GM18858 (cell line): ENCODE measurements around the gene CCDC171.
"Not testable (repeated sequence)": the region's sequence is repeated elsewhere in the genome, so short reads cannot be mapped to it uniquely, and the experiment has no call there.

ENCODE experiments used
- ATAC-seq: cut with Tn5 transposase; IDR thresholded peaks from one replicate; pipeline ENCODE4 v1.9.1; 2021; ENCODE audit not compliant: unreplicated experiment

Gene CCDC171

GRCh38 chr9:15670894-15671293, 118.1 kb downstream of the CCDC171 start:
- ATAC-seq, result peak; percentile 84

GRCh38 chr9:15693701-15694100, 140.9 kb downstream of the CCDC171 start:
- peak; percentile 61 for ATAC-seq

GRCh38 chr9:15696979-15697378, 144.1 kb downstream of the CCDC171 start:
- ATAC-seq, result no peak

GRCh38 chr9:15697446-15697851, 144.6 kb downstream of the CCDC171 start:
- no peak for ATAC-seq

GRCh38 chr9:15699876-15700559, 147.2 kb downstream of the CCDC171 start:
- not testable (repeated sequence) for ATAC-seq

GRCh38 chr9:15707000-15707399, 154.2 kb downstream of the CCDC171 start:
- ATAC-seq, result no peak

GRCh38 chr9:15711531-15711930, 158.7 kb downstream of the CCDC171 start:
- ATAC-seq, result no peak

- ATAC-seq, result no peak
Measured at GRCh38 chr9:15711931-15712330, 159.1 kb downstream of the CCDC171 start.

- no peak for ATAC-seq
Measured at GRCh38 chr9:15714746-15715145, 161.9 kb downstream of the CCDC171 start.

GRCh38 chr9:15717290-15717967, 164.6 kb downstream of the CCDC171 start:
- no peak for ATAC-seq

GRCh38 chr9:15718423-15718822, 165.6 kb downstream of the CCDC171 start:
- ATAC-seq, result no peak

GRCh38 chr9:15720861-15721260, 168.0 kb downstream of the CCDC171 start:
- no peak for ATAC-seq

GRCh38 chr9:15722888-15723287, 170.0 kb downstream of the CCDC171 start:
- ATAC-seq, result no peak

- ATAC-seq, result no peak
Measured at GRCh38 chr9:15724016-15724415, 171.2 kb downstream of the CCDC171 start.

GRCh38 chr9:15724612-15725011, 171.8 kb downstream of the CCDC171 start:
- ATAC-seq, result no peak

GRCh38 chr9:15725953-15726352, 173.1 kb downstream of the CCDC171 start:
- ATAC-seq, result no peak

- ATAC-seq, result no peak
Measured at GRCh38 chr9:15729507-15729906, 176.7 kb downstream of the CCDC171 start.

- no peak for ATAC-seq
Measured at GRCh38 chr9:15735083-15735857, 182.4 kb downstream of the CCDC171 start.

- no peak for ATAC-seq
Measured at GRCh38 chr9:15736569-15736968, 183.7 kb downstream of the CCDC171 start.

GRCh38 chr9:15738011-15738410, 185.2 kb downstream of the CCDC171 start:
- no peak for ATAC-seq

GRCh38 chr9:15741015-15741414, 188.2 kb downstream of the CCDC171 start:
- no peak for ATAC-seq

GRCh38 chr9:15743512-15743911, 190.7 kb downstream of the CCDC171 start:
- ATAC-seq, result peak; percentile 93
